Skeletal muscle tissue (tissue), 4 donors: ENCODE measurements around the gene ZNF185. TPM values are rescaled to one million over a fixed set of nuclear protein-coding genes. Genes with fewer than 3 reads are reported as not detected.

ENCODE experiments used
- H3K27ac ChIP-seq: one replicate; pipeline ENCODE4 v1.7.0; 2013; ENCODE audit warnings: mild to moderate bottlenecking, low read depth, low read length, inconsistent platforms
- H3K27me3 ChIP-seq, 3 donors: one replicate each; pipeline ENCODE4 v1.7.0; 2013; ENCODE audit warnings: low read length in 3 of 3; ENCODE audit not compliant: control insufficient read depth in 3 of 3, insufficient read depth in 3 of 3
- H3K36me3 ChIP-seq, 3 donors: one replicate each; pipeline ENCODE4 v1.7.0; 2013; ENCODE audit warnings: low read length in 3 of 3; ENCODE audit not compliant: control insufficient read depth in 3 of 3, insufficient read depth in 3 of 3
- H3K4me1 ChIP-seq, 3 donors: one replicate each; pipeline ENCODE4 v1.7.0; 2013; ENCODE audit warnings: low read length in 3 of 3, mild to moderate bottlenecking in 3 of 3; ENCODE audit not compliant: control insufficient read depth in 3 of 3, insufficient read depth in 3 of 3
- H3K4me3 ChIP-seq, 3 donors: one replicate each; pipeline ENCODE4 v1.7.0; 2013; ENCODE audit warnings: low read length in 3 of 3
- H3K9ac ChIP-seq, 3 donors: one replicate each; pipeline ENCODE4 v1.7.0; 2013; ENCODE audit warnings: low read length in 3 of 3, mild to moderate bottlenecking in 3 of 3, moderate library complexity in 2 of 3, low read depth in 1 of 3
- H3K9me3 ChIP-seq, 3 donors: one replicate each; pipeline ENCODE4 v1.7.0; 2013; ENCODE audit warnings: low read length in 3 of 3; ENCODE audit not compliant: control insufficient read depth in 3 of 3
- total RNA-seq: library from RNA; depleted of rRNA; stranded (reverse); fragments of >200 nt; gene quantifications from one replicate; pipeline ENCODE4 v1.2.3, GENCODE V29; 2014
- donor health status: Osteomylitis.

The ZNF185 gene
- total RNA-seq, 1 donor from 2014 or later = 6.8 TPM

- H3K4me3 ChIP-seq = no peak overlapping the region
- no peaks in the 10 kb centered on the region for H3K27me3 ChIP-seq
- H3K27ac ChIP-seq = no peak overlapping the region
- no peaks in the 10 kb centered on the region for H3K9me3 ChIP-seq
- H3K9ac ChIP-seq = no peak overlapping the region
- H3K4me1 ChIP-seq = no peaks in the 10 kb centered on the region
- no peaks in the 10 kb centered on the region for H3K36me3 ChIP-seq
Measured at GRCh38 chrX:152929898-152930297, 32.0 kb downstream of the ZNF185 start.

- no peak overlapping the region for H3K9ac ChIP-seq
- no peaks in the 10 kb centered on the region for H3K27me3 ChIP-seq
- H3K9me3 ChIP-seq = no peaks in the 10 kb centered on the region
- H3K4me1 ChIP-seq = no peaks in the 10 kb centered on the region
- no peaks in the 10 kb centered on the region for H3K36me3 ChIP-seq
- H3K27ac ChIP-seq = no peak overlapping the region
- H3K4me3 ChIP-seq = no peak overlapping the region
Measured at GRCh38 chrX:152930516-152930915, 32.6 kb downstream of the ZNF185 start.

GRCh38 chrX:152932144-152932543 is 34.3 kb downstream of the ZNF185 start:
- Histone ChIP-seq H3K27me3 (no peaks in the 10 kb centered on the region), H3K27ac (no peak overlapping the region), H3K9ac (no peak overlapping the region), H3K4me3 (no peak overlapping the region), H3K9me3 (no peaks in the 10 kb centered on the region), H3K4me1 (no peaks in the 10 kb centered on the region), H3K36me3 (no peaks in the 10 kb centered on the region)

GRCh38 chrX:152932598-152933175 is 34.8 kb downstream of the ZNF185 start:
- H3K9me3 ChIP-seq = no peaks in the 10 kb centered on the region
- no peak overlapping the region for H3K4me3 ChIP-seq
- H3K27ac ChIP-seq = no peak overlapping the region
- H3K4me1 ChIP-seq = no peaks in the 10 kb centered on the region
- H3K9ac ChIP-seq = no peak overlapping the region
- H3K27me3 ChIP-seq = no peaks in the 10 kb centered on the region
- no peaks in the 10 kb centered on the region for H3K36me3 ChIP-seq

GRCh38 chrX:152936306-152936705 is 38.4 kb downstream of the ZNF185 start:
- Histone ChIP-seq H3K36me3 (no peaks in the 10 kb centered on the region), H3K9ac (no peak overlapping the region), H3K27me3 (no peaks in the 10 kb centered on the region), H3K27ac (no peak overlapping the region), H3K4me1 (peaks cover 0 to 3% (median 2%) of the 10 kb centered on the region in 3 donors), H3K4me3 (no peak overlapping the region), H3K9me3 (no peaks in the 10 kb centered on the region)

- no peaks in the 10 kb centered on the region for H3K36me3 ChIP-seq
- no peak overlapping the region for H3K27ac ChIP-seq
- H3K4me3 ChIP-seq = no peak overlapping the region
- H3K4me1 ChIP-seq = peaks cover 5 to 6% (median 5%) of the 10 kb centered on the region in 3 donors
- no peak overlapping the region for H3K9ac ChIP-seq
- no peaks in the 10 kb centered on the region for H3K27me3 ChIP-seq
- no peaks in the 10 kb centered on the region for H3K9me3 ChIP-seq
Measured at GRCh38 chrX:152937236-152937635, 39.4 kb downstream of the ZNF185 start.

GRCh38 chrX:152941328-152942076 is 43.6 kb downstream of the ZNF185 start:
- H3K36me3 ChIP-seq = peaks cover 0 to 6% (median 0%) of the 10 kb centered on the region in 3 donors

GRCh38 chrX:152942077-152942442 is 44.2 kb downstream of the ZNF185 start:
- peaks cover 0 to 3% (median 0%) of the 10 kb centered on the region in 3 donors for H3K9me3 ChIP-seq
- H3K4me3 ChIP-seq = peak overlapping the region; percentile 65 to 77 (median 76)
- peaks cover 0 to 6% (median 0%) of the 10 kb centered on the region in 3 donors for H3K36me3 ChIP-seq
- H3K4me1 ChIP-seq = peaks cover 6 to 14% (median 13%) of the 10 kb centered on the region in 3 donors
- no peaks in the 10 kb centered on the region for H3K27me3 ChIP-seq
- peak overlapping the region; percentile 79 for H3K27ac ChIP-seq
- peak overlapping the region; percentile 78 to 84 (median 80) for H3K9ac ChIP-seq

More at GRCh38 chrX:152941328-152942076, 43.6 kb downstream of the ZNF185 start:
- Histone ChIP-seq H3K9me3 (no peaks in the 10 kb centered on the region), H3K9ac (peak overlapping the region; percentile 78 to 85 (median 80)), H3K27ac (peak overlapping the region; percentile 79), H3K27me3 (no peaks in the 10 kb centered on the region), H3K4me1 (peaks cover 6 to 14% (median 12%) of the 10 kb centered on the region in 3 donors), H3K4me3 (peak overlapping the region; percentile 82 to 88 (median 83))

GRCh38 chrX:152943826-152944225 is 46.0 kb downstream of the ZNF185 start:
- Histone ChIP-seq H3K9me3 (peaks cover 0 to 3% (median 0%) of the 10 kb centered on the region in 3 donors), H3K4me3 (no peak overlapping the region), H3K36me3 (peaks cover 2 to 6% (median 5%) of the 10 kb centered on the region in 3 donors), H3K9ac (no peak overlapping the region), H3K4me1 (peaks cover 6 to 14% (median 13%) of the 10 kb centered on the region in 3 donors), H3K27ac (no peak overlapping the region), H3K27me3 (no peaks in the 10 kb centered on the region)
